Dedifferentiated amniotic fluid mesenchymal stem cell (primary cell): ENCODE measurements around the gene PRSS21.

Experiments
- DNase-seq: peaks from one replicate; pipeline ENCODE4 v3.0.0-alpha.2; 2016; ENCODE audit errors: extremely low spot score

Gene PRSS21

DNA sequence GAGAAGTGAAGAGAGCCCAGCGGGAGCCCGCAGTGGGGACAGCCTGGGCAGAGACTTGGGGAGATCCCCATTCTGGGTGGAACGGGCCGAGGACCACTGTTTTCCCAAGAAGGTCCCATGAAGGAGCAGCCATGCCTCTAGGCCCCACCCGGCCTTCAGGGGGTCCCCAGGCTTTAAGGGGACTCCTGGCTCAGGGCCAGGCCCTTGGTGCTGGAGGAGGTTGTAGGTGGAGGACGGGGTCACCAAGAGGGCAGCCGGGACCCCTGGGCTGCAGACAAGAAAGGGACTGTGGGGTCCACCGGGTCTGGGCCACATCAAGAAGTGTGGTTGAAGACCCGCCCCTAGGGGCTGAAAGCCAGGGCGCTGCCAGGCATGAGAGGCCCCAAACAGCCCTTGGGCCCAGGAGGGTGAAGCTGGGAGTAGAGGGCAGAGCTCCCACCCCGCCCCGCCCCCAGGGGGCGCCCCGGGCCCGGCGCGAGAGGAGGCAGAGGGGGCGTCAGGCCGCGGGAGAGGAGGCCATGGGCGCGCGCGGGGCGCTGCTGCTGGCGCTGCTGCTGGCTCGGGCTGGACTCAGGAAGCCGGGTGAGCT is at the start of gene PRSS21:
Gene PRSS21 (plus strand): TSS at position 487 of the 589 bp plus-strand sequence. CDS start 32 bp downstream, at position 519.
- no peak for DNase-seq

GRCh38 chr16:2767891-2768290 is 49.1 kb upstream of the PRSS21 start:
- DNase-seq = no peak

GRCh38 chr16:2768403-2769089 is 48.5 kb upstream of the PRSS21 start:
- DNase-seq = no peak

DNA sequence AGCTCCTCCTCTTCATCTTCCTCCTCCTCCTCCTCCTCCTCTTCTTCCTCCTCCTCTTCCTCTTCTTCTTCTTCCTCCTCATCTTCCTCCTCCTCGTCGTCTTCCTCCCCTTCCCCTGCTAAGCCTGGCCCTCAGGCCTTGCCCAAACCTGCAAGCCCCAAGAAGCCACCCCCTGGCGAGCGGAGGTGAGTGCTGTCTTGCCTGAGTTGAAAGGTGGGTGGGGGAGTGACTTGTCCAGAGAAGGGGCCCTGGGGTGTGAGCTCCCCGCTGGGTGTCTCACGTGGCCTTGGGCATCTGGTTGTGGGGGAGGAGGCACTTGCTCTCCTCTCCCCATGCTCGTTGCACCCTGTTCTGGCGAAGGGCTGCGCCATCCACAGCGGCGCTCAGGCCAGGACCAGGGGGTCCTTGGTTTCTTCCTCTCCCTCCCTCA is 47.9 kb upstream of the PRSS21 start:
- DNase-seq = no peak

GRCh38 chr16:2769675-2770056 is 47.4 kb upstream of the PRSS21 start:
- DNase-seq = no peak

DNA sequence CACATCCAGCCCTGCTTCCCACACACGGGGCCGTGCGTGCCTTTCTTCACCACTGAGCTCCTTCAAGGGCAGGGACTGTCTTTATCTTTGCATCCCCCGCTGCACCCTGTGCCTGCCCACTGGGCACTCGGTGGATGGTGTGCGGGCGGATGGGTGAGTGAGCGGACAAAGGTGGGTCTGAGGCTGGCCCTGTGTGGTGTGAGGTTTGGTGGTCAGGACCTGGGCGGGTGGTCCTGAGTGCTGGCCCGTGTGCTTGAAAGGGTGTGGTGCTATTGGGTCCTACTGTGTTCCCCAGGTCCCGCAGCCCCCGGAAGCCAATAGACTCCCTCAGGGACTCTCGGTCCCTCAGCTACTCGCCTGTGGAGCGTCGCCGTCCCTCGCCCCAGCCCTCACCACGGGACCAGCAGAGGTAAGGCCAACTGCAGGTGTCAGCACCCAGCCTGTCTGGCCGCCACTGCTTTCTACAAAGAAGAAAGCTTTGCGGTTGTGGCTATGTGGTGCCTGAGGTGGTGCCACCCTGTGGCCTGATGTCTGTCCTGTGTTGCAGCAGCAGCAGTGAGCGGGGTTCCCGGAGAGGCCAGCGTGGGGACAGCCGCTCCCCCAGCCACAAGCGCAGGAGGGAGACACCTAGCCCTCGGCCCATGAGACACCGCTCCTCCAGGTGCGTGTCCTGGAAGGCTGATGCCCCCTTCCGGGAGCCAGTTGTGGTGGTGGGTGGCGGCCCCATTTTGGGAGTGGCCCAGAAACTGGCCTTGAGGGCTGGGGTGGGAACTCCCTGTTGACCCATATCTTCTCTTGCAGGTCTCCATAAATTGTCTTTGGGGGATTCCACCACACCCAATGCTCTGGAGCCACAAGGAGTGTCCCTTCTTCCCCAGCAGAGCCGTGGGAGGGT is 46.7 kb upstream of the PRSS21 start:
- DNase-seq = no peak

DNA sequence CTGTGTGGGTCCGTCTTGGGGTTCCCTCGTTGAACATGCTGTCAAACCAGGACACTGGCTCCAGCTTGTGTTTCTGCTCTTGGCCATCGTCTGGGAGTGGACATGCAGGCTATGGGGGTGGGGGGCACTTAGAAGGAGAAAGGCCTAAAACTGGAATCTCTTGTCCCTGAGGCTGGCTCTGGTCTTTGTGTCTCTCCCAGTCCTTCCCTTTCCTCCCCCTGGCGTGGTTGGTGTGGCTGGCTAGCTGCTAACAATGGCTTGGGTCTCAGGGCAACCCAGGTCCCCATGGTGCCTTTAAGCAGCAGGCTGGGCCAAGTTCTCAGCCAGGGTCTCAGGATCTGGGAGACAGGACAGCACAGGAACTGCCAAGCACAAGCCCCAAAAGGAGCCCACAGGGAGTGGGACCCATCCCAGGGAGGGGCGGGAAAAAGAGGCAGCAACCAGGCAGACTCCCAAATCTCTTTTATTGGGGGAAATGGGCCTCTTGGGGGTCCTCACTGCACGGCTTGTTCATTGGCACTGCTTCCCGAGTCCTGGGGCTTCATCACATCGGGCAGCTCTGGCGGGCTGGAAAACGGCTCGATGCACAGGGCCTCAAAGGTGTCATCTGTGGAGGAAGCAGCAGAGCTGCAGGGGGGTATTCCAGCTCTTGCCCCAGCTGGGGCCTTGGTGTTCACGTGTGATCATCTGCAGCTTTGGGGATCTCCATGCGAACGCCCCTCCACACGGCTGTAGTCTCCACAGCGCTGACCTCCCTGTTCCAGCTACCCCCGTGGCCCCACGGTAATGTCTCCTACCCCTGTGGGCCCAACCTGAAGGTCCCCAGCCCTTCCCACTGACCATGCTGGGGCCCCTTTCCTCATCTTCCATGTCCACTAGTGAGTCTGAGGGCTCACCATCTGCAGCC is 45.3 kb upstream of the PRSS21 start:
- DNase-seq = no peak

GRCh38 chr16:2773188-2773968 is 43.7 kb upstream of the PRSS21 start:
- DNase-seq = no peak

DNA sequence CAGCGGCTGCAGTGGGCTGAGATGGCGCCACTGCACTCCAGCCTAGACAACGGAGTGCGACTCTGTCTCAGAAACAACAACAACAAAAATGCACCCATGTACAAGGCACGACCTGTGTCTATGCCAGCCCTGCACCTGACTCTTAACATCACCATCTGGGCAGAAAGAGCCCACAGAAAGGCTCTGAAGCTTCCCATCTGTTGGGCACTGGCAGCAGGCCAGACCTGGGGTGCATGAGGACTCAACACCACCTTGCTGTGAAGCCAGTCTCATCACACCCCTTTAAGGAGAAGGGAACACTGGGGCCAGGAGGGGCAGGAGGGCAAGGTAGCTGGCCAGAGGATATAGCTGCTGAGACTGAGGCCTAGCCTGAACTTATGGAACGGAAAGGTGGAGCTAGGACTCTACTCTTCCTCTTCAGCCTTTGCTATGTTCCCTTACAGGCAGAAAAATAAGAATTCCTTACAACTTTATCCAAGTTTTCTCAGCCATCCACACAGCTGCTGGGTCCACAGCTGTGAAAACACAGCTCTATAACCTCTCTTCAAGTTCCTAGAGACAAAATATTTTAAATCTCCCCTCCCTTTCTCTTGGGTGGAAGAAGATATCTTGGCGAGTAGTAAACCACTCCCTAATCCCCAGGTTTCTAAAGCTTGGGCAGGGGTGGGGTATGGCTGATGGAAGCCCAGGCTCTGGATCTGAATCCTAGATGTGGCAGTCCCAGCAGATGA is 42.7 kb upstream of the PRSS21 start:
- DNase-seq = no peak

GRCh38 chr16:2775131-2775716 is 41.8 kb upstream of the PRSS21 start:
- no peak for DNase-seq

DNA sequence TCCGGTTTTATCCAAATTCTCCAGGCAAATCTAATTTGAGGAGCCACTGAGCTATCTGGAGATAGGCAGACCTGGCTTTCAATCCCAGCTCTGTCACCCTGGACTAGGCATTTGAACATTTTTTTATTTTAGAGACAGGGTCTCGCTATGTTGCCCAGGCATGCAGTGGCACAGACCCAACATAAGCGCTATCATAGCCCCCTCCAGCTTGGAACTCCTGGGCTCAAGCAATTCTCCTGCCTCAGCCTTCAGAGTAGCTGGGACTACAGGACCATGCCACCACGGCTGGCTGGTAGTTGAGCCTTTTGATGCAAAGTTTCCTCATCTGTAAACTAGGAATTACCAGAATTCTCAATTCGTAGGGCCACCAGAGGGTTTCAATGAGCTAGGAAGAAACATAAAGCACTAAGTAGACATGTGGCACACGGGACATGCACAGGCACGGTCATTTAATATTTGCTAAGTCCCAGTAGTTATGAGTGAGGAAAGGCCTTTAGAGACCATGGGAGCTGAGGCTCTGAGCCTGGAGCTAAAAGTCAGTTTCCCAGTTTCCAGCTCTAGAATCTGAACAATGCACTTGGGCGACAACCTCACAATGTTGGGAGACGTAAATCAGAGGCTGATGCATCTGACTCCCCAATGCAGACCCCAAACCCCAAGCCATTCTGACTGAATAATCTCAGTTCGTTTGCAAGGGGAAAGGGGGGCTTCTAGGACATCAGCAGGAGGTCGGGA is 41.1 kb upstream of the PRSS21 start:
- no peak for DNase-seq

GRCh38 chr16:2776500-2777139 is 40.4 kb upstream of the PRSS21 start:
- DNase-seq = no peak

DNA sequence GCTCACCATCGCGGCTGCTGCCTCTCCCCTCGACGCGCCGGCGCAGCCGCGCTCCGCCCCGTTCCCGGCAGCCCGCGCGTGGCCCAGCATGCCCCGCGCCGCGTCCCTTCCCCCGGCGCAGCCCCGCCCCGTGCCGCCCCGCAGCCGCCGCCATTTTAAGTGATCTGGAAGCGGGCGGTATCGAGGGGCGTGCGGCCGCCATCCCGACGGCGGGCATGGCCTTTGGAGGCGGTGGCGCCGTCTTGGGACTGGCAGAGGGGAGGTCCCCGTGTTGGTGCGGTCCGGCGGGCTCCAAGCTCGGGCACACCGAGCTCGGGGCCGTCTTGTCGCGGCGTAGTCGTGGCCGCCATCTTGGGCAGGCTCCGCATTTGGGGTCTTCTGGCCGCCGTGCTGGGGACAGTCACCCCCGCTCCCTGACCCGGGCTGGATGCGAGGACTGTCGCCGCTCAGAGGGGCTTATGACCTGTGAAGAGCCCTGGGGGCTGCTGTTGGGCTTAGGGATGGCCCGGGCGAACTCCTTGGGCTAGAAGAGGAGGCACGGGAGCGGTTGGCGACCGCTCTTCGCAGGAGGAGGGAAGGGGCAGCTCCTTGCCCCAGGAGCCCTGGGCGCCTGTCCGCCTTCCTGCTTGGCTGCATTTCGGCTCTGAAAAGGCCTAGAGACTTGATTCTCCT is 39.7 kb upstream of the PRSS21 start, which contains the start of gene ELOB:
Gene ELOB (minus strand): TSS at position 50 of the 672 bp plus-strand sequence. CDS start 41 bp downstream, at position 9.
- DNase-seq = peak; percentile 63

DNA sequence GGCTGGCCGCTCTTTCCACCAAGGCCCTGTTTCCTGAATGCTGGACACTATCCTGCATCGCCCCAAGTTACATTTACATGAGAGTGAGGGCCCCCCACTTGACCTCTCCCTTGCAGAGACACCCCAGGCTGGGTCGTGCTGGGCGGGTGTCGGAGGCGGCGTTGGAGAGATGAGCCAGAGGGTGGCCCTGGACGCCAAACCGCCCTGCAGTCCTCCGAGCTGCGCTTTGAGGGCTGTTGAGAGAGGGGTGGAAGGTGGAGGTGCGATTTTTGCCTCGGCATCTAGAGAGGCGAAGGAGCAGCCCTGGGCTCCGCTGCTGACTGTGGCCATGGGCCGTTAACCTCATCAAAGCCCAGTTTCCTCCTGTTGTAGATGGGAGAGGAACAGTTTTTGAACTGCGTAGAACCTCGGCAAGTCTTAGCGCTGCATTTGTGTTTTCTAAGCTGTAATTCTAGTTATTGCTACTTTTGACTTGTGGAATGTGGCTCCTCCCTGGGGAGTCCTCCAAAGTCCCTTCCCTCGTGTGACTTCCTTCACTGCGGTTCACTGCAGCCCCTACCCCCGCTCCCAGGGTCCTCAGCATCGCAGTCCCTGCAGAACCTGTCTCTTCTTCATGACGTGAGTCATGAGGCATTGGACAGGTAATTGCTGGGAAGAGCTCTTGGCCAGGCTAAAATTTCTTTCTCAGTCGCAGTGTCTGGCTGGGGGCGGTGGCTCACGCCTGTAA is 39.0 kb upstream of the PRSS21 start:
- DNase-seq = no peak

GRCh38 chr16:2778630-2778958 is 38.4 kb upstream of the PRSS21 start:
- DNase-seq = no peak

GRCh38 chr16:2779151-2779920 is 37.7 kb upstream of the PRSS21 start:
- no peak for DNase-seq
